Esophagus (tissue), 2 donors: ENCODE measurements around the gene LDB3. TPM values are rescaled to one million over a fixed set of nuclear protein-coding genes. Genes with fewer than 3 reads are reported as not detected.

Experiments
- H3K27ac ChIP-seq, 2 donors: one replicate each; pipeline ENCODE4 v1.5.1; 2013; ENCODE audit warnings: low read depth in 2 of 2, mild to moderate bottlenecking in 2 of 2, inconsistent platforms in 1 of 2, low read length in 1 of 2, moderate library complexity in 1 of 2
- H3K27me3 ChIP-seq, 2 donors: one replicate each; pipeline ENCODE4 v1.6.1; 2013; ENCODE audit warnings: low read length in 2 of 2, control low read depth in 1 of 2, mild to moderate bottlenecking in 1 of 2; ENCODE audit not compliant: insufficient read depth in 2 of 2, control insufficient read depth in 1 of 2
- H3K36me3 ChIP-seq, 2 donors: one replicate each; pipeline ENCODE4 v1.6.1; 2013; ENCODE audit warnings: low read length in 1 of 2; ENCODE audit not compliant: control insufficient read depth in 2 of 2, insufficient read depth in 2 of 2
- H3K4me1 ChIP-seq, 2 donors: one replicate each; pipeline ENCODE4 v1.6.1; 2013; ENCODE audit warnings: low read length in 1 of 2; ENCODE audit not compliant: control insufficient read depth in 2 of 2, insufficient read depth in 2 of 2
- H3K4me3 ChIP-seq, 2 donors: one replicate each; pipeline ENCODE4 v1.5.1; 2013; ENCODE audit warnings: low read length in 2 of 2, mild to moderate bottlenecking in 2 of 2, low read depth in 1 of 2, moderate library complexity in 1 of 2
- H3K9me3 ChIP-seq, 2 donors: one replicate each; pipeline ENCODE4 v1.6.1; 2013; ENCODE audit warnings: mild to moderate bottlenecking in 2 of 2, low read depth in 1 of 2, low read length in 1 of 2, moderate library complexity in 1 of 2; ENCODE audit not compliant: control insufficient read depth in 2 of 2, insufficient read depth in 1 of 2
- WGBS, 2 donors: extraction: QIAGEN DNeasy Blood & Tissue Kit; methylation state at CpG; one replicate each; pipeline ENCODE4 v1.1.7; 2013; 5-methylcytosine and 5-hydroxymethylcytosine counted together
- polyA plus RNA-seq, 2 donors: library from polyadenylated mRNA; stranded (reverse); fragments of 200-250 nt; gene quantifications; one replicate each; pipeline ENCODE4 v1.2.3, GENCODE V29; 2013
- donor health status: healthy with polysubstance abuse.
- donor health status: Bipolar disorder and iron deficiency.

Gene LDB3
- polyA plus RNA-seq, 2 donors: 1.4 to 2.4 TPM

DNA sequence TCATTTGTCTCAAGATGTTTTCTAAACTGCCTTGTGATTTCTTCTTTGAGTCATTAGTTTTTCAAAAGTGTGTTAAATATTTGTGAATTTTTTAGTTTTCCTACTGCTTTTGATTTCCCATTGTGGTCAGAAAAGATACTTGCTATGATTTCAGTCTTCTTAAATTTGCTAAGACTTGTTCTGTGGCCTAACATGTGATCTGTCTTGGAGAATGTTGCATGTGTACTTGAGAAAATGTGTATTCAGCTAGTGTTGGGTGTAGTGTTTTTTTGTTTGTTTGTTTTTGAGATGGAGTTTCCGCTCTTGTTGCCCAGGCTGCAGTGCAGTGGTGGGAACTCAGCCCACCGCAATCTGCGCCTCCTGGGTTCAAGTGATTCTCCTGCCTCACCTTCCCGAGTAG, 116.7 kb downstream of the LDB3 start:
- no peak overlapping the region for H3K4me3 ChIP-seq
- H3K27me3 ChIP-seq: no peaks in the 10 kb centered on the region
- no peaks in the 10 kb centered on the region for H3K36me3 ChIP-seq
- no peak overlapping the region for H3K27ac ChIP-seq
- no peaks in the 10 kb centered on the region for H3K9me3 ChIP-seq
- H3K4me1 ChIP-seq: no peaks in the 10 kb centered on the region
- WGBS, 2 donors: 88 to 94% methylated on average over 4 of the region's 4 CpGs

Other genes with a start within 250 kb of the LDB3 start
- gene WAPL, start 146.7 kb upstream of the LDB3 start, polyA plus RNA-seq: 10 to 100 TPM in 1 of 2 donors, 1 to 10 TPM in 1; 9.9 to 13.5 TPM
- gene OPN4, start 14.0 kb upstream of the LDB3 start, polyA plus RNA-seq: under 1 TPM in 1 of 2 donors, not detected in 1; 0.02 TPM
- gene BMPR1A, start 88.1 kb downstream of the LDB3 start, polyA plus RNA-seq: 1 to 10 TPM; 2.5 to 6.8 TPM